SK-MEL-5 (cell line): ENCODE measurements around the gene ANTKMT. TPM values are rescaled to one million over a fixed set of nuclear protein-coding genes. Genes with fewer than 3 reads are reported as not detected.
A peak's percentile ranks its signal among the peaks of the same experiment; 100 is the strongest.
"Not testable (repeated sequence)": the region's sequence is repeated elsewhere in the genome, so short reads cannot be mapped to it uniquely, and the experiment has no call there.

Source experiments
- DNase-seq: peaks from one replicate; pipeline ENCODE4 v3.0.0-alpha.2; 2016; ENCODE audit warnings: low read depth, low spot score
- in situ Hi-C: cut with HindIII; loops from 2 replicates; pipeline ENCODE4 v1.10.0; 2016; ENCODE audit warnings: low sequenced_read_pairs, high pct_unique_total_duplicates, low pct_unique_long_range_greater_than_20kb
- total RNA-seq: library from RNA; depleted of rRNA; stranded (reverse); fragments of >200 nt; shearing (Covaris generic); gene quantifications from 2 replicates; pipeline ENCODE4 v1.2.3, GENCODE V29; 2014

Gene ANTKMT
- total RNA-seq, 1 experiment from 2014 or later = 18.6 TPM

- in situ Hi-C loops = no loop called here
- peak; percentile 35 for DNase-seq
These were observed 24.8 kb downstream of the ANTKMT start for GRCh38 chr16:745739-746138.

GRCh38 chr16:746637-747036, 25.7 kb downstream of the ANTKMT start:
- no peak for DNase-seq
- in situ Hi-C loops = no loop called here

GRCh38 chr16:747978-748746, 27.2 kb downstream of the ANTKMT start:
- DNase-seq = no peak
- in situ Hi-C loops = no loop called here

DNA sequence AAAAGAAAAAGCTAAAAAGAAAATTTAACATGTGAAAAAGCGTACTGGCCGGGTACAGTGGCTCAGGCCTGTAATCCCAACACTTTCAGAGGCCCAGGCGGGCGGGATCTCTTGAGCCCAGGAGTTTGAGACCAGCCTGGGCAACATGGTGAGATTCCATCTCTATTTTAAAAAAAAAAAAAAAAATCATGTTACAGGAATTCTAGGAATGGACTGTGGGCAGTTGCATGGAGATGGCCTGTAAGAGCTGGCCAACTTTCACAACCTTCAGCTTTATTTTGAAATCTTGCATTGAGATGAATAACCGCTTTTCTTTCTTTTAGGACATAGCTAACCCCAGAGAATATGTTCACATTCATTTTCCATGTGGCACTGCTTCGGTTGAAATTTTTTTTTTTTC, 28.1 kb downstream of the ANTKMT start:
- DNase-seq = no peak
- in situ Hi-C loops = no loop called here

GRCh38 chr16:750485-750884, 29.5 kb downstream of the ANTKMT start:
- in situ Hi-C loops = no loop called here
- no peak for DNase-seq

DNA sequence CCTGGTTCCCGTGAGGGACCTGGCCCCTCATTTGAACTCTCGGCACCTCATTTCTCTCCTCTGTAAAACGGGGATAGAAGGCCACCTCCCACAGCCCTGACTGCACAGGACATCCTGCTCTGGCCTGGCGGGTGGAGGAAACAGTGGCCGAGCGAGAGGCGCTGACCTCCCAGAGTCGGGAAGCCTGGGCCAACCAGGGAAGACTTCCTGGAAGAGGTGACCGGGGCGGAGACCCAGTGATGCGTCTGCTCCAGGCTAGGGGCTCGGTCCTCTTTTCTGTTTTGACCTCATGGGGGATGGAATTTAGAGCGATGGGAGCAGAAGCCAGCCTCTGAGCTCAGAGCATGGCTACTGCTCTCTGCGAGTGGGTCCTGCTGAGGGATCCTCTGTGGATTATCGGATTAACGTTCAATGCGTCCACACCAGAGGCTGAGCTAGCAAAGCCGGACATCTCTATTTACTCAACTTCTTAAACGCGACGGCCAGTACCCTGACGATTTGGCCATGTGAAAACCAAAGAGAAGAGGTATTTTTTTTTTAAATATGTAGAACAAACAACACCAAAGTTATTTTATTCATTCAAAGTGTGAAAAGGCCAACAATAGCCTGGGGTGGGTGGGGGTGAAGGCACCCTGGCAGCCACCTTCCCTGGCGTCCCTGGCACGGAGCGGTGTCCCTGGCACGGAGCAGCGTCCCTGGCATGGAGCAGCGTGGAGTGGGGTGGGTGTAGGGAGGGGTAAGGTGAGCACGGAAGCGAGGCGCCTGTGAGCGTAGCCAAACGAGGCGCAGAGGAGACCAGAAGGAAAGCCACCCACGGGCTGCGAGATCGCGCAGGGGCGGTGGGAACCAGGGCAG, 30.4 kb downstream of the ANTKMT start:
- in situ Hi-C loops = no loop called here
- no peak for DNase-seq

DNA sequence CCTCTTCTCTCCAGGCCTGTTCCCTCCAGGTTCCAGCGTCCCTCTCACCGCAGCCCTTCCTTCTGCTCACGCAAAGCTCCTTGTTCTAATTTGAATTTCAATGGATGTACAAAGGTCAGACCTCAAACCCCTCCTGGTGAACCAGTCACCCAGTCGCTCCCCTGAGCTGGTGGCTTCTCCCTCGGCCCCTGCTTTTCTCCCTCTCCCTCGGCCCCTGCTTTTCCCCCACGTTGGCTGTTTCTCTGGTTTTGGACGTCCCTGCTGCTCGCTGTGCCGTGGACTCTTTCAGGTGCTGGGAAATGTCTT, 31.0 kb downstream of the ANTKMT start:
- in situ Hi-C loops = no loop called here
- DNase-seq = no peak

DNA sequence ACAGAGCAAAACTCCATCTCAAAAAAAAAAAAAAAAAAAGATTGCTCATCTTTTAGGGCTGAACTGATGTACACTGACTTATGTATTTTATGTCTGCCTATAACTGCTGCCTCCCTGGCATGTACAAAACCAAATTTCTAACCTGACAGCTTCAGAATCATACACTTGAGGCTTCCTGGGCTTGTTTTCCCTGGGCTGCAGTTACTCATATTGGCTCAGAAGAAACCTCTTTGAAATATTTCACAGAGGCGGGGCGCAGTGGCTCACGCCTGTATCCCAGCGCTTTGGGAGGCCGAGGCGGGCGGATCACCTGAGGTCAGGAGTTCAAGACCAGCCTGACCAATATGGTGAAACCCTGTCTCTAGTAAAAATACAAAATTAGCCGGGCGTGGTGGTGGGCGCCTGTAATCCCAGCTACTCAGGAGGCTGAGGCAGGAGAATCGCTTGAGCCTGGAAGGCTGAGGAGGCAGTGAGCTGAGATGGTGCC, 33.2 kb downstream of the ANTKMT start:
- in situ Hi-C loops = not testable (repeated sequence)

GRCh38 chr16:754656-755055, 33.7 kb downstream of the ANTKMT start:
- no peak for DNase-seq
- in situ Hi-C loops = no loop called here

More for the DNA sequence above, 33.2 kb downstream of the ANTKMT start:
- not testable (repeated sequence) for DNase-seq

- in situ Hi-C loops = no loop called here
These were observed 35.5 kb downstream of the ANTKMT start for GRCh38 chr16:756428-756827.

DNA sequence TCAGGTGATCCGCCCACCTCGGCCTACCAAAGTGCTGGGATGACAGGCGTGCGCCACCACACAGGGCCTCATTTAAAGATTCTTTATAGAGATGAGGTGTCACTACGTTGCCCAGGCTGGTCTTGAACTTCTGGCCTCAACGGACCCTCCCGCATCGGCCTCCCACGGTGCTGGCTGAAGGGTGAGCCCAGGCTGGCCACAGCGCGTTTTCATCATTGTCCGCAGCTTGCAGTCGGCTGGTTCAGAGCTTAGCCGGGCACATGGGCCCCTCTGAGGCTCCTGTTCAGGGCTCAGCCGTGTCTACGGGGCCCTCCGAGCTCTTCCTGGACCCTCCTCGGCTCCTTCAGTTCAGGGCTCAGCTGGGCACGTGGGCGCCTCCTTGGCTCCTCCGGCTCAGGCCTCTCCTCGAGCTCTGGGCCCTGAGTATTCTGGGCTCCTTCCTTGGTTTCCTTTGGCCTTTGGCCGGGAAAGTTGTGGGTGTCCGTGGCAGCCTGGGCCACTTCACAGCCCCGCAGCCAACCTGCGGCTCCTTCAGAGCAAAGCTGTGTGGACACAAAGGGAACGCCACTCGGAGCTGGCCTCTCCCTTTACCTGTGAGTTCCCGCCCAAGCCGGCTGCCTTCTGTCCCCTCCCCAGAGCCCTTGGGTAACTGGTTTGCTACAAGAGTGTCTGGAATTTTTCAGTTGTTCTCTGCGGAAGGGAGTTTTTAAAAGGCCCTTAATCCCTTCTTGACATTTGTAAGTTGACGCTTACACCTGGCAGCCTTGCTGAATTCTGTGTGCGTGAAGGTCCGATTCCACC, 38.4 kb downstream of the ANTKMT start:
- no peak for DNase-seq

More at GRCh38 chr16:756428-756827, 35.5 kb downstream of the ANTKMT start:
- no peak for DNase-seq

DNA sequence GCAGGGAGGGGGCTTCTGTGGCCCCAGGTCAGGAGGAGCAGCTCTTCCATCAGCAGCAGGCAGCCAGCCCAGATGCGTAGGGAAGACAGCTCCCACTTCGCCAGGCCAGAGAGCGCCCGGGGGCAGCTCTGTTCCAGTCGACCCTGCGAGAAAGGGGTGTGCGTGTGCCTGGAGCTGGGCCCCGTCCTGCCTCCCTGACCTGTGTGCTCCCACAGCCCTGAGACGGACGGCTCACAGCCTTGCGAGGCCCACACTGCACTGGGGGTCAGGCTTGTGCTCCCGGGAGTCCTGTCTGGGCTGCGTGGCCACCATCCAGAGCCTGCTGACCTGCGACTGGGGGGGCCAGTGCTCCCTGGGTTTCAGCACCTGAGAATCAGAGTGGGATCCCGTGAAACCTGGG, 39.1 kb downstream of the ANTKMT start:
- in situ Hi-C loops = no loop called here
- DNase-seq = no peak

More for the DNA sequence above, 38.4 kb downstream of the ANTKMT start:
- in situ Hi-C loops = no loop called here

DNA sequence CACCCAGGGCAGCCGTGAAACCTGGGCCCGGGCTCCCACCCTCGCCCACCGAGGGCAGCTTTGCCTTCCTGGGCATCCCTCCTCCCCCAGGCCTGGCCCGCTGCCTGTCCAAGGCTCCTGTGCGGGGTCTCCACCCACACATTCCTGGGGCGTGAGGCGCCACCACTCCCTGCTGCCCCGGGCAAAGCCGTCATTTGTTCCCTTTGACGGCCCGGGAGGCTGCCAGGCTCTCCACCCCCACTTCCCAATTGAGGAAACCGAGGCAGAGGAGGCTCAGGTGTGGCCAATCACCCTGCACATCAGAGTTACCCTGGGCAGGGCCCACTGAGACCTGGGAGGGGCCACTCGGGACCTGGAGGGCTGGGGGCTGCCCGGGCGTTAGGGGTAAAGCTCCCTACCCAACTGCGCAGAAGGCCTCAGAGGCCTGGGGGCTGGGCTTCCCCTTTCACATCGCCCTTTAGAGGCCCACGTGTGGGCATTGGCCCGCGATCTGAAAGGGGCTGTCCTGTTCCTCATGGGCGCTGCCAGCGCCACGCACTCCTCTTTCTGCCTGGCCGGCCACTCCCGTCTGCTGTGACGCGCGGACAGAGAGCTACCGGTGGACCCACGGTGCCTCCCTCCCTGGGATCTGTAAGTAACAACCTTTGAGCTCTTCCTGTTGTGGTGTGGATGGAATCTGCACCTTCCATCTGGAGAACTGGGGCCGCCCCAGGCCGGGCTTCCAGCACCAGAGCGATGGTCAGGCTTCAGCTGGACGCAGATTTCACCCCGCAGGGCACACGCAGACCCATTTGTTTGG, 39.8 kb downstream of the ANTKMT start, which contains the start of gene MSLN:
Gene MSLN (plus strand): TSS at position 190 of the 799 bp plus-strand sequence. CDS start 1,947 bp downstream, outside the sequence.
- in situ Hi-C loops = no loop called here
- DNase-seq = no peak

DNA sequence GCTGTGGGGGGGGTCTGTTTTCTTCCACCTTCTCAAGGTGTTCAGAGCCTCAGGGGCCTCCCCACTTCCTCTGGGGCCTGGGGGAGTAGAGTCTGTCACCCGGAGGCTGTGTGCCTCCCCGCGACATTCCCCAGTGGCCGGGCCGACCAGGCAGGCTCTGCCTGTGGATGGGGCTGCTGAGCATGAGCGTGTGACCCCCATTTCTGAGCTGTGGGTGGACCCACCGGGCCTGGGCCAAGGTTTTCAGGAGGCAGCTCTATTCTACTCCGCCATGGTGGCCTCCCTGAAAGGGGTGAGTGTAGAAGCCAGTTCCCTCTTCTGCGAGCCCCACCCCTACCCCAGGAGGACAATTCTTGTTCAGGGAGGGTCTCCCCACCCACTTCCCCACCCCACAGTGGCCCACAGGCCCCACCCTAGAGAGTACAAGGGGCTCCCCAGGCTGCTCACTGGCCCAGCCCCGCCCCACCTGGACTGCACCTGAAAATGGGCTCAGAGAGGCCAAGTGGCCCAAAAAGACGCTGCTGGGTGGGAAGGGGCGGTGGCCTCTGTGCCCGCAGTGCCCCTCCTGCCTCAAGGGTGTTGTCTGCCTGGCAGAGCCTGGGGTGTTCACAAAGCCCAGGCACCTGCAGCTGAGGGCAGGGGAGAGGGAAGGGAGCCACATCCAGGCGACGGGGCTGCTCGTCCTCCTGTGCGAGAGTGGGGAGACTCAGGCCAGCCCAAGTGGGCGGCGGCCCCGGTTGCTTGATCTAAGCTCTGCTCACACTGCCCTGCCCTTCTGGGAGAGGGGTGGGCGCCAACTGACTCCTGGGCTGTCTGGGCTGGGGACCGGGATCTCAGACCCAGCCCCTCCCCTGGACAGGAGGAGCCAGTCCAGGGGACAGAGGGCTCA, 40.9 kb downstream of the ANTKMT start:
- DNase-seq = no peak
- in situ Hi-C loops = no loop called here

DNA sequence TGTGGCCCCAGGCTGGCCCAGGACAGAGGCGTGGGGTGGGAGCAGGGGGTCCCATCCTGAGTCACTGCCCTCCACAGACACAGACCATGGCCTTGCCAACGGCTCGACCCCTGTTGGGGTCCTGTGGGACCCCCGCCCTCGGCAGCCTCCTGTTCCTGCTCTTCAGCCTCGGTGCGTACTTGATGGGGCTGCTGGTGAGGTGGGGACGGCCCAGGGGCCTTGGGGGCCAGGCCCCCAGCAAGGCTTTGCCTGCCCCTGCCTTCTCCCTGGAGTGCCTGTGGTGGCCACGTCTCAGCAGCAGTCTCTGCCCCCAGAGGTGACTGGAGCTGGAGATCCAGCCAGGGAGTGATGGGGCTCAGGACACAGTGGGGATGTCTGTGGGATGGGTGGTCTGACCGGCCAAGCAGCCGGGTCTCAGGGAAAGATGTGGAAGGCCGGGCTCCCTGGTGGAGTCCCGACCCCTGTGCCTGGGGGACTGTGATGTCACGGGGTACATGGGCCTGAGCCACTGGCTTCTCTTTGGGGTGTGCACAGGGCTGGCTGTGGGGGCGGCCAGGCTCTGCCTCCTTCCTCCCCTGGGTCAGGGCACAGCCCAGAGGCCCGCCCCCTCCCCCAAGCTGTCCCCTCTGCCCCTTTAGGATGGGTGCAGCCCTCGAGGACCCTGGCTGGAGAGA, 41.8 kb downstream of the ANTKMT start:
- in situ Hi-C loops = no loop called here
- DNase-seq = no peak
